CD8-positive, alpha-beta memory T cell (primary cell): ENCODE data around the gene KSR1. TPM values are rescaled to one million over a fixed set of nuclear protein-coding genes. Genes with fewer than 3 reads are reported as not detected.

Experiments
- CTCF ChIA-PET: fragments of 350-600 bp; sonication (Branson Sonifier 250); formaldehyde crosslinking; loops from one replicate; lab custom pipeline; 2021; ENCODE audit warnings: antibody characterized with exemption; lab: Charles Lee
- POLR2A ChIA-PET: fragments of 350-600 bp; sonication (Branson Sonifier 250); formaldehyde crosslinking; loops from one replicate; lab custom pipeline; 2021; ENCODE audit warnings: antibody characterized with exemption; lab: Charles Lee
- DNase-seq, 5 donors: peaks; one replicate each; pipeline versions ENCODE4 v3.0.0 to v3.0.0-alpha.2; 2020 to 2022; ENCODE audit warnings: mixed read lengths in 1 of 5
- H3K27ac ChIP-seq: one replicate; pipeline ENCODE4 v1.7.0; 2013; ENCODE audit warnings: low read depth, mild to moderate bottlenecking, low read length, moderate library complexity
- H3K27me3 ChIP-seq: 2 replicates; pipeline ENCODE4 v1.7.0; 2013; ENCODE audit warnings: low read length, mild to moderate bottlenecking; ENCODE audit not compliant: insufficient read depth, poor library complexity, severe bottlenecking
- H3K36me3 ChIP-seq: 2 replicates; pipeline ENCODE4 v1.7.0; 2013; ENCODE audit warnings: mild to moderate bottlenecking, low read length, moderate library complexity; ENCODE audit not compliant: insufficient read depth
- H3K4me1 ChIP-seq: 2 replicates; pipeline ENCODE4 v1.7.0; 2013; ENCODE audit warnings: mild to moderate bottlenecking, low read length, moderate library complexity; ENCODE audit not compliant: insufficient read depth
- H3K4me3 ChIP-seq: 2 replicates; pipeline ENCODE4 v1.7.0; 2013; ENCODE audit warnings: mild to moderate bottlenecking, low read length
- H3K9me3 ChIP-seq: 2 replicates; pipeline ENCODE4 v1.7.0; 2013; ENCODE audit warnings: mild to moderate bottlenecking, low read length
- H3K27ac Mint-ChIP-seq, 8 donors: one replicate each; pipeline ENCODE4 v1.8.0; 2020 to 2021; ENCODE audit warnings: mixed read lengths in 8 of 8, mild to moderate bottlenecking in 6 of 8, inconsistent platforms in 3 of 8, moderate library complexity in 3 of 8
- H3K27me3 Mint-ChIP-seq, 2 donors: one replicate each; pipeline ENCODE4 v1.8.0; 2020 to 2021; ENCODE audit warnings: mixed read lengths in 2 of 2, mild to moderate bottlenecking in 1 of 2, moderate library complexity in 1 of 2
- H3K36me3 Mint-ChIP-seq, 3 donors: one replicate each; pipeline ENCODE4 v1.8.0; 2020 to 2021; ENCODE audit warnings: mixed read lengths in 3 of 3, inconsistent platforms in 1 of 3, mild to moderate bottlenecking in 1 of 3
- H3K4me1 Mint-ChIP-seq, 3 donors: one replicate each; pipeline ENCODE4 v1.8.0; 2020 to 2021; ENCODE audit warnings: mixed read lengths in 3 of 3, inconsistent platforms in 1 of 3, mild to moderate bottlenecking in 1 of 3
- H3K4me3 Mint-ChIP-seq, 7 donors: one replicate each; pipeline ENCODE4 v1.8.0; 2020 to 2021; ENCODE audit warnings: mixed read lengths in 7 of 7, mild to moderate bottlenecking in 6 of 7, moderate library complexity in 4 of 7, inconsistent platforms in 2 of 7
- H3K9me3 Mint-ChIP-seq, 5 donors: one replicate each; pipeline ENCODE4 v1.8.0; 2020 to 2022; ENCODE audit warnings: mixed read lengths in 5 of 5, mild to moderate bottlenecking in 3 of 5, moderate library complexity in 2 of 5, inconsistent platforms in 1 of 5
- polyA plus RNA-seq: library from polyadenylated mRNA; unstranded; fragments of 300-500 nt; fragmentation: Illumina TruSeq; gene quantifications from one replicate; pipeline ENCODE4 v1.2.3, GENCODE V29; 2021
- total RNA-seq, 2 experiments: library from RNA; stranded (reverse); gene quantifications; one replicate each; pipeline ENCODE4 v1.2.3, GENCODE V29; 2021

The KSR1 gene
- total and polyA plus RNA-seq, 3 experiments from 2014 or later: 2.9 to 26.9 (median 26.3) TPM

- Histone ChIP-seq H3K27ac (peak overlapping the region; percentile 1), H3K4me3 (no peak overlapping the region), H3K27me3 (no peaks in the 10 kb centered on the region), H3K4me1 (peaks cover 58% of the 10 kb centered on the region), H3K9me3 (no peaks in the 10 kb centered on the region), H3K36me3 (no peaks in the 10 kb centered on the region)
- no peaks in the 10 kb centered on the region for H3K36me3 Mint-ChIP-seq
- H3K27me3 Mint-ChIP-seq: no peaks in the 10 kb centered on the region
- CTCF ChIA-PET: interaction anchor here (1.3 to 1.7 kb wide), 2 partner anchors 10 to 16 kb away, joined by 3 to 5 read pairs; partner anchors contain the start of gene KSR1
- peak overlapping the region in 6 of 7 donors; percentile 34 to 75 (median 58) for H3K4me3 Mint-ChIP-seq
- peak in 4 of 5 donors; percentile 35 to 84 (median 50) for DNase-seq
- peak overlapping the region; percentile 93 to 98 (median 97) for H3K27ac Mint-ChIP-seq
- H3K9me3 Mint-ChIP-seq: no peaks in the 10 kb centered on the region
- H3K4me1 Mint-ChIP-seq: peaks cover 74 to 88% (median 77%) of the 10 kb centered on the region in 3 donors
- POLR2A ChIA-PET: interaction anchor here (3.4 kb wide), 1 partner anchor 15 kb away, joined by 23 read pairs; the partner anchor contains the start of gene KSR1
Measured at GRCh38 chr17:27471321-27472269, 15.3 kb downstream of the KSR1 start.

- H3K36me3 ChIP-seq: no peaks in the 10 kb centered on the region
- H3K4me1 ChIP-seq: peaks cover 52% of the 10 kb centered on the region
- Mint-ChIP-seq H3K4me1 (peaks cover 73 to 91% (median 78%) of the 10 kb centered on the region in 3 donors), H3K27me3 (no peaks in the 10 kb centered on the region), H3K4me3 (peak overlapping the region; percentile 45 to 82 (median 70)), H3K27ac (peak overlapping the region; percentile 96 to 98 (median 97)), H3K9me3 (no peaks in the 10 kb centered on the region), H3K36me3 (no peaks in the 10 kb centered on the region)
- peak overlapping the region; percentile 63 for H3K27ac ChIP-seq
- H3K27me3 ChIP-seq: no peaks in the 10 kb centered on the region
- peak overlapping the region; percentile 9 for H3K4me3 ChIP-seq
- POLR2A ChIA-PET: interaction anchor here (0.7 to 3.4 kb wide), 3 partner anchors 17 to 180 kb away, joined by 3 to 23 read pairs (median 3); partner anchors contain the start of gene KSR1
- DNase-seq: no peak
- H3K9me3 ChIP-seq: no peaks in the 10 kb centered on the region
- CTCF ChIA-PET: interaction anchor here (0.7 to 2.1 kb wide), 5 partner anchors 15 to 130 kb away, joined by 3 to 11 read pairs (median 4); partner anchors contain the start of gene KSR1
Measured at GRCh38 chr17:27473190-27473747, 17.0 kb downstream of the KSR1 start.

GRCh38 chr17:27473748-27474609 is 17.7 kb downstream of the KSR1 start:
- POLR2A ChIA-PET: interaction anchor here (0.7 to 3.4 kb wide), 3 partner anchors 18 to 181 kb away, joined by 3 to 23 read pairs (median 3); partner anchors contain the start of gene KSR1
- Mint-ChIP-seq H3K36me3 (no peaks in the 10 kb centered on the region), H3K4me3 (peak overlapping the region; percentile 45 to 82 (median 70)), H3K27me3 (no peaks in the 10 kb centered on the region), H3K9me3 (no peaks in the 10 kb centered on the region), H3K4me1 (peaks cover 68 to 87% (median 76%) of the 10 kb centered on the region in 3 donors), H3K27ac (peak overlapping the region; percentile 96 to 98 (median 97))
- Histone ChIP-seq H3K27ac (peak overlapping the region; percentile 63), H3K36me3 (no peaks in the 10 kb centered on the region), H3K4me3 (peak overlapping the region; percentile 9), H3K27me3 (no peaks in the 10 kb centered on the region), H3K9me3 (no peaks in the 10 kb centered on the region), H3K4me1 (peaks cover 52% of the 10 kb centered on the region)
- DNase-seq: peak; percentile 34 to 85 (median 63)
- CTCF ChIA-PET: interaction anchor here (0.9 to 2.1 kb wide), 4 partner anchors 18 to 130 kb away, joined by 3 to 11 read pairs (median 4); partner anchors contain the start of gene KSR1

- no peaks in the 10 kb centered on the region for H3K27me3 ChIP-seq
- Mint-ChIP-seq H3K27me3 (no peaks in the 10 kb centered on the region), H3K36me3 (no peaks in the 10 kb centered on the region), H3K4me3 (peak overlapping the region; percentile 13 to 89 (median 65)), H3K4me1 (peaks cover 70 to 89% (median 72%) of the 10 kb centered on the region in 3 donors), H3K9me3 (no peaks in the 10 kb centered on the region), H3K27ac (peak overlapping the region; percentile 91 to 99 (median 97))
- no peak overlapping the region for H3K4me3 ChIP-seq
- peaks cover 52% of the 10 kb centered on the region for H3K4me1 ChIP-seq
- H3K36me3 ChIP-seq: no peaks in the 10 kb centered on the region
- H3K27ac ChIP-seq: peak overlapping the region; percentile 35
- POLR2A ChIA-PET: no interaction called here
- CTCF ChIA-PET: interaction anchor here (0.6 to 2.1 kb wide), 2 partner anchors 19 to 235 kb away, joined by 3 to 11 read pairs; partner anchors contain the start of gene KSR1
- no peaks in the 10 kb centered on the region for H3K9me3 ChIP-seq
- no peak for DNase-seq
Measured at GRCh38 chr17:27475070-27475673, 18.9 kb downstream of the KSR1 start.

DNA sequence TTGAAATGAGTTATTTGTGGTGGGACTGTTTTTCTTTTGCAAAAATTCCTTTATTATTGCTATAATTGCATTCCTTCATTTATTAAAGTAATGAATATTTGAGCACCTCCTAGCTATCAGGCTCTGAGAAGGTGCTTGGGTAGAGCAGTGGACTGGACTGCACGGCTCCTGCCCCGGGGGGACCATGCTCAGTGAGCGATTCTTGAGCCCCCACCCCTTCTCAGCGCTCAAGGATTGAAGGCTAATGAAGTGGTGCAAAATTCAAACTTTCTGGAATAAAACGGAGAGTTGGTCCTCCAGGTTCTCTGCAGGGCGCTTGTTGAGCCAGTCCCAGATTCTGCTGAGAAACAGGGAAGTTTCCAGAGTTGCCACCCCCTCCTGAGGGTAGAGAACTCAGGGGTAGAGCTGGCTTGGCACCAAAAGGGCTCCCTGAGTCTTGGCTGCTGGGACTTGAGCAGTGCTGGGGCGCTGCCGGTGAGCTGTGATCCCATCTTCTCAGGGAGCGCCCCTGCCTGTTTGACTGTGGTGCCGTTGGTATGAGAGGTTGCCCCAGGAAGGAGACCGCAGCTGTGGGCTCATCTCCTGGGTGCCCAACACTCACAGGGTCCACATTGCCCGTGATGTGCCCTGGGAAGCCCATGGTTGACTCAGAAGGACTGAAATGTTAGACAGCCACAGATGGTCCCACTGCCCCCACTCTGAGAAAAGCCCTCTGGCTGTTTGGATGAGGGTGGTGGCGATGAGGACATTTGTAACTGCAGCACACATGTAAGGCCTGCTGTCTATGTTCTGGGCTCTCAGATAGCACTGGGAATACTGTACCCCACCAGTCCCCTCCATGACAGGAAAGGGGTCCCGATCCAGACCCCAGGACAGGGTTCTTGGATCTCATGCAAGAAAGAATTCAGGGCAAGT is 20.0 kb downstream of the KSR1 start:
- Histone ChIP-seq H3K27me3 (no peaks in the 10 kb centered on the region), H3K4me1 (peaks cover 55% of the 10 kb centered on the region), H3K27ac (no peak overlapping the region), H3K4me3 (no peak overlapping the region), H3K36me3 (no peaks in the 10 kb centered on the region), H3K9me3 (no peaks in the 10 kb centered on the region)
- H3K9me3 Mint-ChIP-seq: no peaks in the 10 kb centered on the region
- no peaks in the 10 kb centered on the region for H3K27me3 Mint-ChIP-seq
- no peak for DNase-seq
- ChIA-PET CTCF (no interaction called here), POLR2A (no interaction called here)
- H3K4me1 Mint-ChIP-seq: peaks cover 74 to 90% (median 76%) of the 10 kb centered on the region in 3 donors
- H3K27ac Mint-ChIP-seq: peak overlapping the region in 7 of 8 donors; percentile 91 to 98 (median 97)
- no peaks in the 10 kb centered on the region for H3K36me3 Mint-ChIP-seq
- H3K4me3 Mint-ChIP-seq: peak overlapping the region in 3 of 7 donors; percentile 42 to 63 (median 47)

GRCh38 chr17:27477050-27477888 is 21.0 kb downstream of the KSR1 start:
- Histone ChIP-seq H3K27me3 (no peaks in the 10 kb centered on the region), H3K4me1 (peaks cover 52% of the 10 kb centered on the region), H3K4me3 (no peak overlapping the region), H3K9me3 (no peaks in the 10 kb centered on the region), H3K36me3 (no peaks in the 10 kb centered on the region), H3K27ac (no peak overlapping the region)
- Mint-ChIP-seq H3K27ac (peak overlapping the region; percentile 25 to 85 (median 56)), H3K36me3 (no peaks in the 10 kb centered on the region), H3K4me3 (peak overlapping the region in 1 of 7 donors; percentile 24), H3K9me3 (no peaks in the 10 kb centered on the region), H3K4me1 (peaks cover 70 to 90% (median 76%) of the 10 kb centered on the region in 3 donors), H3K27me3 (no peaks in the 10 kb centered on the region)
- POLR2A ChIA-PET: no interaction called here
- CTCF ChIA-PET: no interaction called here
- DNase-seq: no peak
